PC-3 (cell line): Measurements from ENCODE around the gene BAZ1B. TPM values are rescaled to one million over a fixed set of nuclear protein-coding genes. Genes with fewer than 3 reads are reported as not detected.
"Not testable (repeated sequence)": the region's sequence is repeated elsewhere in the genome, so short reads cannot be mapped to it uniquely, and the experiment has no call there.

Experiments used
- ATAC-seq: fragments of 200-7000 bp; cut with Tn5 transposase; 2 replicates; pipeline ENCODE4 v1.9.1; 2020; ENCODE audit warnings: mild to moderate bottlenecking, moderate library complexity
- BruUV-seq: library from RNA; stranded (reverse); fragments of 400-500 nt; replicated peaks from 2 replicates; lab custom pipeline; 2021; lab: Mats Ljungman, UMichigan
- CTCF ChIA-PET: fragments of 300-600 bp; sonication (Branson Sonifier 250); formaldehyde crosslinking; loops from one replicate; lab custom pipeline; 2022; ENCODE audit warnings: antibody characterized with exemption; lab: Charles Lee
- POLR2A ChIA-PET: fragments of 300-600 bp; sonication (Branson Sonifier 250); formaldehyde crosslinking; loops from one replicate; lab custom pipeline; 2022; ENCODE audit warnings: antibody characterized with exemption; ENCODE audit not compliant: unreplicated experiment; lab: Charles Lee
- DNase-seq: peaks from one replicate; pipeline ENCODE4 v3.0.0-alpha.2; 2015
- H2AFZ ChIP-seq: fragments of 300-600 bp; sonication (generic); 2 replicates; pipeline ENCODE4 v1.6.0; 2016; ENCODE audit warnings: antibody characterized with exemption, low read length
- H3F3A ChIP-seq: fragments of 300-600 bp; sonication (generic); one replicate; pipeline ENCODE4 v1.6.0; 2017; ENCODE audit warnings: antibody characterized with exemption, low read length, control low read depth, mild to moderate bottlenecking; ENCODE audit not compliant: unreplicated experiment
- H3K27ac ChIP-seq: fragments of 300-600 bp; sonication (generic); 2 replicates; pipeline ENCODE4 v1.5.1; 2016; ENCODE audit warnings: mild to moderate bottlenecking, low read length
- H3K27me3 ChIP-seq: fragments of 300-600 bp; sonication (generic); 2 replicates; pipeline ENCODE4 v1.6.1; 2016; ENCODE audit warnings: low read length, mixed read lengths
- H3K36me3 ChIP-seq: fragments of 300-600 bp; sonication (generic); 2 replicates; pipeline ENCODE4 v1.6.1; 2016; ENCODE audit warnings: low read depth, mixed run types, low read length, mixed read lengths
- H3K4me1 ChIP-seq: fragments of 300-600 bp; sonication (generic); 2 replicates; pipeline ENCODE4 v1.5.1; 2016; ENCODE audit warnings: low read length; ENCODE audit not compliant: insufficient read depth
- H3K4me2 ChIP-seq: fragments of 300-600 bp; sonication (generic); 2 replicates; pipeline ENCODE4 v1.6.0; 2016; ENCODE audit warnings: low read length
- H3K4me3 ChIP-seq: fragments of 300-600 bp; sonication (generic); 2 replicates; pipeline ENCODE4 v1.5.1; 2016; ENCODE audit warnings: mild to moderate bottlenecking, low read length, mixed read lengths
- H3K79me2 ChIP-seq: fragments of 300-600 bp; sonication (generic); 2 replicates; pipeline ENCODE4 v1.6.1; 2017; ENCODE audit warnings: low read length, mixed read lengths
- H3K9ac ChIP-seq: fragments of 300-600 bp; sonication (generic); 2 replicates; pipeline ENCODE4 v1.6.0; 2016; ENCODE audit warnings: mild to moderate bottlenecking, low read length
- H3K9me2 ChIP-seq: fragments of 300-600 bp; sonication (generic); replicated peaks from 2 replicates; pipeline ENCODE4 v1.6.1; 2016; ENCODE audit warnings: mixed run types, low read length, mixed read lengths
- H3K9me3 ChIP-seq: fragments of 300-600 bp; sonication (generic); 2 replicates; pipeline ENCODE4 v1.6.1; 2016; ENCODE audit warnings: low read length, mixed read lengths
- H4K20me1 ChIP-seq: fragments of 300-600 bp; sonication (generic); 2 replicates; pipeline ENCODE4 v1.6.1; 2016; ENCODE audit warnings: low read length, mixed read lengths
- EZH2 ChIP-seq: fragments of 300-600 bp; sonication (generic); IDR thresholded peaks from one replicate; pipeline ENCODE4 v1.6.1; 2017; ENCODE audit warnings: antibody characterized with exemption, mild to moderate bottlenecking, low read length; ENCODE audit not compliant: unreplicated experiment
- EZH2phosphoT487 ChIP-seq: fragments of 300-600 bp; sonication (generic); IDR thresholded peaks from 2 replicates; pipeline ENCODE4 v1.6.1; 2018; ENCODE audit warnings: mild to moderate bottlenecking, antibody characterized with exemption, low read length, borderline replicate concordance
- intact Hi-C: fragments of 100-400 bp; cut with micrococcal nuclease; formaldehyde crosslinking; loops from 2 replicates; pipeline ENCODE4 v1.9.0; 2023
- total RNA-seq: library from RNA; depleted of rRNA; stranded (reverse); fragments of >200 nt; gene quantifications from 2 replicates; pipeline ENCODE4 v1.2.3, GENCODE V29; 2014
- TF ChIP-seq, protein P1 (sequence below): fragments of 300-600 bp; sonication (generic); conservative IDR thresholded peaks from 2 replicates; pipeline ENCODE4 v1.5.1; 2017; ENCODE audit warnings: antibody characterized with exemption, low read depth, mild to moderate bottlenecking, low read length

BAZ1B gene
- total RNA-seq, 1 experiment from 2014 or later, result 45.5 TPM

GRCh38 chr7:73418113-73418703, 103.9 kb downstream of the BAZ1B start:
- no peak overlapping the region for H3K9ac ChIP-seq
- no peaks in the 10 kb centered on the region for H3K4me1 ChIP-seq
- ChIA-PET POLR2A (no interaction called here), CTCF (no interaction called here)
- H3K4me2 ChIP-seq, result no peak overlapping the region
- no peaks in the 10 kb centered on the region for H3F3A ChIP-seq
- no peak for DNase-seq
- H3K27me3 ChIP-seq, result no peaks in the 10 kb centered on the region
- intact Hi-C loops, result no loop called here
- H3K9me2 ChIP-seq, result no peaks in the 10 kb centered on the region
- H3K79me2 ChIP-seq, result no peaks in the 10 kb centered on the region
- no peak overlapping the region for H3K27ac ChIP-seq
- no peaks in the 10 kb centered on the region for H3K9me3 ChIP-seq
- TF ChIP-seq, protein P1, sequence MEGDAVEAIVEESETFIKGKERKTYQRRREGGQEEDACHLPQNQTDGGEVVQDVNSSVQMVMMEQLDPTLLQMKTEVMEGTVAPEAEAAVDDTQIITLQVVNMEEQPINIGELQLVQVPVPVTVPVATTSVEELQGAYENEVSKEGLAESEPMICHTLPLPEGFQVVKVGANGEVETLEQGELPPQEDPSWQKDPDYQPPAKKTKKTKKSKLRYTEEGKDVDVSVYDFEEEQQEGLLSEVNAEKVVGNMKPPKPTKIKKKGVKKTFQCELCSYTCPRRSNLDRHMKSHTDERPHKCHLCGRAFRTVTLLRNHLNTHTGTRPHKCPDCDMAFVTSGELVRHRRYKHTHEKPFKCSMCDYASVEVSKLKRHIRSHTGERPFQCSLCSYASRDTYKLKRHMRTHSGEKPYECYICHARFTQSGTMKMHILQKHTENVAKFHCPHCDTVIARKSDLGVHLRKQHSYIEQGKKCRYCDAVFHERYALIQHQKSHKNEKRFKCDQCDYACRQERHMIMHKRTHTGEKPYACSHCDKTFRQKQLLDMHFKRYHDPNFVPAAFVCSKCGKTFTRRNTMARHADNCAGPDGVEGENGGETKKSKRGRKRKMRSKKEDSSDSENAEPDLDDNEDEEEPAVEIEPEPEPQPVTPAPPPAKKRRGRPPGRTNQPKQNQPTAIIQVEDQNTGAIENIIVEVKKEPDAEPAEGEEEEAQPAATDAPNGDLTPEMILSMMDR, result no peak
- TF ChIP-seq EZH2phosphoT487, result no peak
- TF ChIP-seq EZH2, result no peak
- no peaks in the 10 kb centered on the region for H3K36me3 ChIP-seq
- no peak overlapping the region for H3K4me3 ChIP-seq
- no peaks in the 10 kb centered on the region for H4K20me1 ChIP-seq
- no peak for ATAC-seq
- H2AFZ ChIP-seq, result no peak overlapping the region
- BruUV-seq, result no TSS peak

- H3K4me2 ChIP-seq, H4K20me1 ChIP-seq, BruUV-seq, H3F3A ChIP-seq, H3K36me3 ChIP-seq, H3K9me2 ChIP-seq, H3K27ac ChIP-seq, H3K4me3 ChIP-seq, intact Hi-C loops, CTCF ChIA-PET, DNase-seq, H2AFZ ChIP-seq, H3K27me3 ChIP-seq, H3K79me2 ChIP-seq, POLR2A ChIA-PET, H3K4me1 ChIP-seq, H3K9ac ChIP-seq, H3K9me3 ChIP-seq: not testable (repeated sequence)
- peak; percentile 79 for ATAC-seq
These were observed 111.5 kb downstream of the BAZ1B start for GRCh38 chr7:73410541-73411131.

- H3K4me2 ChIP-seq, H4K20me1 ChIP-seq, BruUV-seq, H3K79me2 ChIP-seq, ATAC-seq, H3K9me2 ChIP-seq, H3K4me1 ChIP-seq, H3K36me3 ChIP-seq, DNase-seq, POLR2A ChIA-PET, H3K27me3 ChIP-seq, H2AFZ ChIP-seq, H3K27ac ChIP-seq, H3K9me3 ChIP-seq, H3F3A ChIP-seq, CTCF ChIA-PET, intact Hi-C loops, H3K4me3 ChIP-seq, H3K9ac ChIP-seq: not testable (repeated sequence)
These were observed 117.2 kb downstream of the BAZ1B start for GRCh38 chr7:73404860-73405259.

- H3K4me2 ChIP-seq, H3K27me3 ChIP-seq, H3F3A ChIP-seq, CTCF ChIA-PET, H3K9me2 ChIP-seq, intact Hi-C loops, POLR2A ChIA-PET, H4K20me1 ChIP-seq, H2AFZ ChIP-seq, H3K4me1 ChIP-seq, H3K27ac ChIP-seq, H3K9me3 ChIP-seq, DNase-seq, BruUV-seq, H3K9ac ChIP-seq, H3K79me2 ChIP-seq, H3K36me3 ChIP-seq, H3K4me3 ChIP-seq, ATAC-seq: not testable (repeated sequence)
These were observed 122.7 kb downstream of the BAZ1B start for GRCh38 chr7:73399185-73400050.
